HG03571 (cell line): Measurements from ENCODE around the gene NDUFA8.

ENCODE experiments used
- ATAC-seq: cut with Tn5 transposase; IDR thresholded peaks from one replicate; pipeline ENCODE4 v1.9.1; 2021; ENCODE audit not compliant: unreplicated experiment

The NDUFA8 gene

DNA sequence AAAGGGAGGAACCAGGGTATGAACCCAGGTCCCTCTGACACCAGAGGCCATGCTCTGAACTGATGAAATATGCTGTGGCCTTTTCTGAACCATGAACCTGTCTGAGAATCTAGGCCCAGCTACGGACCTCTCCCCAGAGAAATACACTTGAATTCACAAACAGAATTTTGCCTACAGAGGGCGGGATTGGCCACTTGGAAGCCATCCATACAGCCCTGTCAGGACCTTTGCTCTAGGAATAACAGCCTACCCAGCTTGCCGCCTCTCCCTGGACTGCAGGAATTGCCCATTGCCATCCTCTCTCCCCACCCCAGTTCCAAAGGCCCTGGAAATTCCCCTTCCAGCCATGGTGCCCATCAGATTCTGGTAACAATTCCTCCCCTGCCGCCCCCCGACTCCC, 26.7 kb upstream of the NDUFA8 start:
- no peak for ATAC-seq

- ATAC-seq, result no peak
These were observed 25.0 kb upstream of the NDUFA8 start for GRCh38 chr9:122184551-122184950.

- no peak for ATAC-seq
These were observed 23.9 kb upstream of the NDUFA8 start for GRCh38 chr9:122183501-122183900.

DNA sequence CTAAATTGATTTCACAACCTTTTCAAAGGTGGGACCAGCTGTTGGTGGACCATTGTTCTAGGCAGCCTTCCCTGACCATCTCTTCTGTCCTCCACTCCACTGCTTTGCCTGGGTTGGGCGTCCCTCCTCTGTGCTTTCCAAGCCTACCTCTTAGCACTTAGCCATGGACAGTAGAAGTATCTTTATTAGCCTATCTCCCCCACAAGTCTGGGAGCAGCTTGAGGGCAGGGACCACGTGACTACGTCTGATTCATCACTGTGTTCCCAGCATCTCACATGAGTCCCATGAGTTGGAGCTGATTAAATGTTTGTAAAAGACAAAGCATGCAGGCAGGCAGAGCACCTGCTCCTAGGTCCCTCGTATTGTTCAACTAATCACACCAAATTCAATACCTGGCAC, 21.1 kb upstream of the NDUFA8 start:
- no peak for ATAC-seq

- no peak for ATAC-seq
These were observed 20.1 kb upstream of the NDUFA8 start for GRCh38 chr9:122179690-122180074.

GRCh38 chr9:122179054-122179689, 19.6 kb upstream of the NDUFA8 start:
- no peak for ATAC-seq

- ATAC-seq, result no peak
These were observed 17.3 kb upstream of the NDUFA8 start for GRCh38 chr9:122176916-122177315.

DNA sequence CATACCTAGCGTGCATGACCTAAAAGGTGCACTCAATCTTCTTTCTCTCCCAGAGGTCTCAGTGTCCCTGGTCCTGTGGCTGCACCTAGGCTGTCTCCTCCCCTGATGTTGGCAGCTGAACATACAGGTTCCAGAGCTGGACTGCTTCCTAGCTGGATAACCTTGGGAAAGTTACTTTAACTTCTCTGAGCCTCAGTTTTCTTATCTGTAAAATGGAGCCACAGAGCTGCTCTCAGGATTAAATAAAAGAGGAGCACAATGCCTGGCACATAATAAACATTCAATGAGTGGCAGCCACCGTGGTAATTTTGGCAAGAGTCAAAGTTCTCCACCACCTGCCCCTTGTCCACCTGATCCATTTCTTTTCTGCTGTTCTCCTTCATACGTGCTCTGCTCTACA, 14.1 kb upstream of the NDUFA8 start:
- ATAC-seq, result no peak

DNA sequence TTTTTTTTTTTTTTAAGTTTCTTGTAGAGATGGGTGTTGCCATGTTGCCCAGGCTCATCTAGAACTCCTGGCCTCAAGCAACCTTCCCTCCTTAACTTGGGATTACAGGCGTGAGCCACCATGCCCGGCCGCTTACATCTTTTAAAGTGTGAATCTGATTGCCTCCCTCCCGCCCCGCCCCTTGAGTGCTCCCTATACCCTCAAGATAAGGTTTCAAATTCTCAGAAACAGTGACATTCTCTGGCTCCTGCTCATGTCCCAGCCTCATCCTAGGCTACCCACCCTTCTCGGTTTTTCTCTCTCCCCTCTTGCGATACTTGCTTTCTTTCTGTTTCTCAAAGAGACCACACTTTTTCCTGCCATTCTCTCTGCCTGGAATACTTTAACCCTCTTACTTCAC, 12.6 kb upstream of the NDUFA8 start:
- no peak for ATAC-seq

DNA sequence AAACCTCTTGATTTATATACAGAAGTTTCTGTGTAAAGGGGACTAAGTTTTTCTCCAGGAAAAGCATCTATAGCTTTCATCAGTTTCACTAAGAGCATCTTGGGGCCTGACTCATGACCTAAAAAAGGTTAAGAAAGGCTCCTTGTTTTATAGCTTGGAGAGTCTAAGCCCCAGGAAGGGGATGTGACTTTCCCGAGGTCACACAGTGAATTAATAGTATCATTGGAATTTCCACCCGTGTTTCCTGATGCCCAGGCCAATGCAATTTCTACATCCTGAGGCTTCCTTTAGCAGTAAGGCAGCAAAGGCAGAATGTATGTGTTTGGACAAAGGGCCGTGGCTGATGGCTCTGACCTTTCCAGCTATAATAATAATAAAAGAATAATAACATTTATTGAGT, 8.8 kb upstream of the NDUFA8 start:
- no peak for ATAC-seq

DNA sequence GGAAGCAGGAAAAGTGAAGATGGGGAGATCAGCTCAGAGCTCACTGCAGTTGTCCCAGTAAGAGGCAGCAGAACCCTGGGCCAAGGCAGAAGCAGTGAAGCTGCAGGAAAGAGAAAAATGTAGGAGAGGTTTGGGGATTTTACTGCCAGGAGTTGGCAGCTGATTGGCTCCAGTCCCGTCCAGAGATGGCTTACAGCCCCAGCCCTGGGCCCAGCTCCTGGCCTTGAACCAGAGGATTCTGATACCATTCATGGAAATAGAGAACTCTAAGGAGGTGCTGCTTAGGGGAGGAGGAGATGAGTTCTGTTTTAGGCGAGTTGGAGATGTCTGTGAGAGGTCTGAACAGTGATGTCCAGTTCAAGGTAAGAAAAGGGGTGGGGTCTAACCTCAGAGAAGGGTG, 4.7 kb upstream of the NDUFA8 start:
- no peak for ATAC-seq

GRCh38 chr9:122162415-122162814, 2.8 kb upstream of the NDUFA8 start:
- no peak for ATAC-seq

DNA sequence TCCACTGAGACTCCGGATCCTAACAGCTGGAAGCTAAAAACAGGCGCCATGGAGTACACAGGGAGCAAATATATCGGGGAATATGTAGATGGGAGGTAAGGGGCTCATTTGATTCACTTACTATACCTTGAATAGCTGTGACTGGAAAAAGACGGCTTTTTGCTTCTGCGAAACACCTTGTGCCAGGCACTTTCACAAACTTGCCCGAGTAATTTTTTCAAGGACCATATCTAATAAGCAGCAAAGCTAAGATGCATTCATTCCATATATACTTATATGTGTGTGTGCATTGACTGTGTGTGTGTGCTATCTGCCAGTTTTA, 307 bp upstream of the NDUFA8 start:
- no peak for ATAC-seq

DNA sequence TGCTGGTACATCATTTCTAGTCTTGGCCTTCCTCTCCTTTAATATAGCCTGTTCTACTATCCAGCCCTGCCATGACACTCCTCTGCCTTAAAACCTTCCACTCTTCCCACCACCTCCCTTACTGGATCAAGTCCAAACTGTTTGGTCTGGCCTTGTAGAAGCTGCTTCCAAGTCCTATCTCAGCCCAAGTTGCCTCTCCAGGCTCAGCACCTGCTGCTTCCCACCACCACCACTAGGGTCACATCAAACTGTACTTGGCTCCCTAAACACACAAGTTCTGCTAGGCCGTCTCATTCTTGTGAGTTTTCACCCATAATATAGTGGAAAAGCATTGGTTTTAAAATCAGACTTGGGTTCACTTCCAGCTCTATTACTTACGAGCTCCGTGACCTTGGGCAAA, 1.4 kb downstream of the NDUFA8 start:
- ATAC-seq, result no peak

GRCh38 chr9:122155796-122156195, 3.8 kb downstream of the NDUFA8 start:
- ATAC-seq, result no peak

DNA sequence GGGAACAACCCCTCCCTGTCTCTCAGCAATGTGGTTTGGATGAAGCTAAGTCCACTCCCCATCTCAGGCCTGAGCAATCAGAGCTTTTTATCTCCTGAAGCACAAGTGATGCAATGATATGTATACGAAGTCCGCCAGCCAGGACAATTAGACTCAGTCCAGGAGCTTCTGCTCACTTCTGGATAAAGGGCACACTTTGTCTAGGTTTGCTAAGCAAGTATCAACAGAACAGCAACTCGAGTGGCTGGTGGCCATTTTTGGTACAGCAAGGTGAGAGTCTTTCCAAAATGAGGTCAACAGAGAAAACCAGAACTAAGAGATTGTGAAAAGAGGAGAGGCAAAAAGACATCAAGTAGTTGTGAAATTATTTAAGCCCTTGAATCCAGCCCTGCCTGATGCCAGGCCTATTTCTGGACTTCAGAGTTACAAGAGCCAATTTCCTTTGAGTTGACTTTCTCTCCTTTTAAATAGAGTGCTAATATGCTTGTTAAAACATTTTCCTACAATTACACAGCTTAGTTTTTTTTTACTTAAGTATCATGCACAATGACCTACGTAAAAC, 8.2 kb downstream of the NDUFA8 start:
- no peak for ATAC-seq

GRCh38 chr9:122145592-122145863, 14.1 kb downstream of the NDUFA8 start:
- ATAC-seq, result no peak

DNA sequence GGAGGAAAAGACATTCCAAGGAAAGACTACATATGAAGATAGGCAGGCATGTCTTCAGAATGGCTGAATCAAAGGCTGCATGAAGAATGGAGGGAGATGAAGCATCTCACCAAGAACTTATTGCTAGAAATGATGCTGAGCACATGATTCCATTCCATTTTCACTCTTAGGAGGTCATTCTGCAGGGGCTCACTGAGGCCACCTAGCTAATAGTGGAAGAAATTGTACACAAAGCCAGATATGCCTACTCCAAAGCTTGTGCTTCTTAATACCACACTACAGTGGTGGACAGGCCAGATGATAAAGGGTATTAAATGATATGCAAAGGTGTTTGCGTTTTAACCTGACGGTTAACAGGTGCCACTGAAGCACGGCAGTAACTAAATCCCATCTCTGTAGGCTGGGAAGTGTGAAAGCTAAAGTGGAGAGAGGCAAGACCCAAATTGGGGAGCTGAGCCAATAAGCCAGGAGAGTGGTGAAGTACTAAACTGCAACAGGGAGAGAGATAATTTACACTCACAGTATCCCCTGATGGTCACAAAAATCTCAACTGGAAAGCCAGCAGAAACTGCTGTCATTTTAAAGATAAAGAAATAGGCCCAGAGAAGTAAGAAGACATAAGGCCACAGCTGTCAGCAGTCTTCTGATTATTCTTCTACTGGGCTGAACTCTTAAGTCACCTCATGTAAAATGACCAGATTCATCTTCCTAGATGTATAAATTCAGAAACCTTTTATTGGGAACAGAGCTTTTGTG, 14.6 kb downstream of the NDUFA8 start:
- ATAC-seq, result no peak

DNA sequence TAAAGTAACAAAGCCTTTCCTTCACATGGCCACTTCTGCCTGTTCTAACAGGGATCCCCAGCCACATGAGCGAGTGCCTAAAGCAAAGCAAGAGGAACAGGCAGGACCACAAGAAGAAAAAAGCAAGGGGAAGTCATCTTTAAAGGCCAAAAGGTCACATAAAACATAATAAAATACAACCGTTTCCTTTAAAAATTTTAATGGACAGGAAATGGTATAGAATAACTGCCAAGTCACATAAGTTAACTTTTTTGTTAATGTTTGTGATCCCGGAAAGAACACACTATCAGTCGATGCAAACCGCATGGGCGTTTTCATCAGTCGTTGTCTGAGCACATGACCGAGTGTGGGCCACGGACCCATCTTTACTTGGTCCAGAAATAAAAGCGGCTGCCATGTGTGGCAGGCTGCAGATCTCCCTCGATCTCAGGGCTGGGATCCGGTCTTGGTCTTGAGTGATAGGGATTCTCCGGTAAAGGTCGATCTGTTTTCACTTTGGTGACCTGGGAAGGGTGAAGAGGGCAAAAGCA, 15.6 kb downstream of the NDUFA8 start:
- no peak for ATAC-seq

GRCh38 chr9:122143296-122143695, 16.3 kb downstream of the NDUFA8 start:
- no peak for ATAC-seq

- ATAC-seq, result no peak
These were observed 17.9 kb downstream of the NDUFA8 start for GRCh38 chr9:122141671-122142070.

- ATAC-seq, result no peak
These were observed 19.0 kb downstream of the NDUFA8 start for GRCh38 chr9:122140368-122141193.
